ENCODE results near the gene ST6GALNAC1. TPM values are rescaled to one million over a fixed set of nuclear protein-coding genes. Genes with fewer than 3 reads are reported as not detected.

ST6GALNAC1 gene
- total and polyA plus RNA-seq, 2 of the 13 experiments (the other 11 are each of a cell fraction or from before 2014, with no cell fraction given), result not detected

DNA sequence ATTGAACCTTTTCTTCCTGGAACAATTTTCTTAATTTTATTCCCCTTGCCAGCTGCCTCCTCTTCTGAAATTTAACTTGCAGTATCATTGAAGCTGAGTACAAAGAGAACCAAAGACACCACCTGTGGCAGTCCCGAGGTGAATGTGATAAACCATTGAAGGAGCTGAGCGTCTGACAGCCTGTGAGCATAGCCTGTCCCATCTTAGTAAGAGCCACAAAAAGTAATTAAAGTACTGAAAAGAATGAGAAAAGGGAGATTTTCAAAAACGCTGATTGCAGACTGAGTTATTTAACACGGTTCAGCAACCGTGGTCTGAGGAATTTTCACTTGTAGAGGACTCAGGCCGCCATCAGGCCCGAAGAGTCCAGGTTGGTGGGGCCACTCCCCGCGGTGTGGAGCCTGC lies 27.2 kb upstream of the ST6GALNAC1 start (continued):
- TF ChIP-seq, protein P1, sequence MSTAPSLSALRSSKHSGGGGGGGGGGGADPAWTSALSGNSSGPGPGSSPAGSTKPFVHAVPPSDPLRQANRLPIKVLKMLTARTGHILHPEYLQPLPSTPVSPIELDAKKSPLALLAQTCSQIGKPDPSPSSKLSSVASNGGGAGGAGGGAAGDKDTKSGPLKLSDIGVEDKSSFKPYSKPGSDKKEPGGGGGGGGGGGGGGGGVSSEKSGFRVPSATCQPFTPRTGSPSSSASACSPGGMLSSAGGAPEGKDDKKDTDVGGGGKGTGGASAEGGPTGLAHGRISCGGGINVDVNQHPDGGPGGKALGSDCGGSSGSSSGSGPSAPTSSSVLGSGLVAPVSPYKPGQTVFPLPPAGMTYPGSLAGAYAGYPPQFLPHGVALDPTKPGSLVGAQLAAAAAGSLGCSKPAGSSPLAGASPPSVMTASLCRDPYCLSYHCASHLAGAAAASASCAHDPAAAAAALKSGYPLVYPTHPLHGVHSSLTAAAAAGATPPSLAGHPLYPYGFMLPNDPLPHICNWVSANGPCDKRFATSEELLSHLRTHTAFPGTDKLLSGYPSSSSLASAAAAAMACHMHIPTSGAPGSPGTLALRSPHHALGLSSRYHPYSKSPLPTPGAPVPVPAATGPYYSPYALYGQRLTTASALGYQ (CRISPR knock-in tag; IDR thresholded peaks at IDR 0.05), result 0 out of 2 replicates have a peak, but pooled peaks have one; percentile 15
- TF ChIP-seq ZNF382 (CRISPR knock-in tag; IDR thresholded peaks at IDR 0.05; ENCODE audit: borderline replicate concordance), result no peak
- 0 out of 2 replicates have a peak, but pooled peaks have one; percentile 55 for TF ChIP-seq ZNF713 (CRISPR knock-in tag; IDR thresholded peaks at IDR 0.05)
- TF ChIP-seq GFI1 (CRISPR knock-in tag; IDR thresholded peaks at IDR 0.05; ENCODE audit: borderline replicate concordance), result no peak
- TF ChIP-seq SIX1 (CRISPR knock-in tag; IDR thresholded peaks at IDR 0.05; ENCODE audit: borderline replicate concordance), result no peak
- TF ChIP-seq ZNF337 (CRISPR knock-in tag; IDR thresholded peaks at IDR 0.05; ENCODE audit: borderline replicate concordance, low read depth), result peak; percentile 23; the same call in 1 of the 2 replicates
- TF ChIP-seq SCMH1 (CRISPR knock-in tag; IDR thresholded peaks at IDR 0.05; ENCODE audit: borderline replicate concordance), result no peak
- TF ChIP-seq RFX5 (IDR thresholded peaks at IDR 0.05; ENCODE audit: low read depth, low read length), result no peak
- TF ChIP-seq ZNF280D (CRISPR knock-in tag; IDR thresholded peaks at IDR 0.05), result no peak
- TF ChIP-seq ZNF484 (CRISPR knock-in tag; IDR thresholded peaks at IDR 0.05; ENCODE audit: borderline replicate concordance, low read depth), result no peak
- peak; percentile 82; the same call in 1 of the 2 replicates for TF ChIP-seq NFKBIZ (CRISPR knock-in tag; IDR thresholded peaks at IDR 0.05)
- TF ChIP-seq NKX3-1 (CRISPR knock-in tag; IDR thresholded peaks at IDR 0.05), result no peak
- TF ChIP-seq ZNF317 (CRISPR knock-in tag; IDR thresholded peaks at IDR 0.05), result 0 out of 2 replicates have a peak, but pooled peaks have one; percentile 16
- TF ChIP-seq ZNF670 (CRISPR knock-in tag; IDR thresholded peaks at IDR 0.05; ENCODE audit: borderline replicate concordance), result peak; percentile 74; the same call in 1 of the 2 replicates
- TF ChIP-seq ZNF7 (CRISPR knock-in tag; IDR thresholded peaks at IDR 0.05), result no peak
- TF ChIP-seq TEAD2 (CRISPR knock-in tag; IDR thresholded peaks at IDR 0.05), result no peak
- TF ChIP-seq, protein P2, sequence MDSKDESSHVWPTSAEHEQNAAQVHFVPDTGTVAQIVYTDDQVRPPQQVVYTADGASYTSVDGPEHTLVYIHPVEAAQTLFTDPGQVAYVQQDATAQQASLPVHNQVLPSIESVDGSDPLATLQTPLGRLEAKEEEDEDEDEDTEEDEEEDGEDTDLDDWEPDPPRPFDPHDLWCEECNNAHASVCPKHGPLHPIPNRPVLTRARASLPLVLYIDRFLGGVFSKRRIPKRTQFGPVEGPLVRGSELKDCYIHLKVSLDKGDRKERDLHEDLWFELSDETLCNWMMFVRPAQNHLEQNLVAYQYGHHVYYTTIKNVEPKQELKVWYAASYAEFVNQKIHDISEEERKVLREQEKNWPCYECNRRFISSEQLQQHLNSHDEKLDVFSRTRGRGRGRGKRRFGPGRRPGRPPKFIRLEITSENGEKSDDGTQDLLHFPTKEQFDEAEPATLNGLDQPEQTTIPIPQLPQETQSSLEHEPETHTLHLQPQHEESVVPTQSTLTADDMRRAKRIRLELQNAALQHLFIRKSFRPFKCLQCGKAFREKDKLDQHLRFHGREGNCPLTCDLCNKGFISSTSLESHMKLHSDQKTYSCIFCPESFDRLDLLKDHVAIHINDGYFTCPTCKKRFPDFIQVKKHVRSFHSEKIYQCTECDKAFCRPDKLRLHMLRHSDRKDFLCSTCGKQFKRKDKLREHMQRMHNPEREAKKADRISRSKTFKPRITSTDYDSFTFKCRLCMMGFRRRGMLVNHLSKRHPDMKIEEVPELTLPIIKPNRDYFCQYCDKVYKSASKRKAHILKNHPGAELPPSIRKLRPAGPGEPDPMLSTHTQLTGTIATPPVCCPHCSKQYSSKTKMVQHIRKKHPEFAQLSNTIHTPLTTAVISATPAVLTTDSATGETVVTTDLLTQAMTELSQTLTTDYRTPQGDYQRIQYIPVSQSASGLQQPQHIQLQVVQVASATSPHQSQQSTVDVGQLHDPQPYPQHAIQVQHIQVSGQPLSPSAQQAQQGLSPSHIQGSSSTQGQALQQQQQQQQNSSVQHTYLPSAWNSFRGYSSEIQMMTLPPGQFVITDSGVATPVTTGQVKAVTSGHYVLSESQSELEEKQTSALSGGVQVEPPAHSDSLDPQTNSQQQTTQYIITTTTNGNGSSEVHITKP (CRISPR knock-in tag; IDR thresholded peaks at IDR 0.05; ENCODE audit: low read depth), result no peak
- 0 out of 2 replicates have a peak, but pooled peaks have one; percentile 27 for TF ChIP-seq SMYD3 (CRISPR knock-in tag; IDR thresholded peaks at IDR 0.05)
- TF ChIP-seq ELF4 (CRISPR knock-in tag; IDR thresholded peaks at IDR 0.05; ENCODE audit: borderline replicate concordance), result 0 out of 2 replicates have a peak, but pooled peaks have one; percentile 45
- TF ChIP-seq ZNF841 (CRISPR knock-in tag; IDR thresholded peaks at IDR 0.05; ENCODE audit: borderline replicate concordance), result no peak
- no peak for TF ChIP-seq SSRP1 (CRISPR knock-in tag; IDR thresholded peaks at IDR 0.05)
- no peak for TF ChIP-seq SOX5 (CRISPR knock-in tag; IDR thresholded peaks at IDR 0.05; ENCODE audit: borderline replicate concordance)
- TF ChIP-seq HOXA5 (CRISPR knock-in tag; IDR thresholded peaks at IDR 0.05), result no peak

All from HepG2 (cell line).